AG04450 (cell line): ENCODE data around the gene PIP5K1C. TPM values are rescaled to one million over a fixed set of nuclear protein-coding genes. Genes with fewer than 3 reads are reported as not detected.

Experiments
- CTCF ChIA-PET: fragments of 300-600, 350-600 bp; formaldehyde crosslinking; extraction: SDS; loops from one replicate; lab custom pipeline; 2022; ENCODE audit warnings: antibody characterized with exemption, inconsistent platforms; lab: Charles Lee
- POLR2A ChIA-PET: fragments of 350-600 bp; formaldehyde crosslinking; extraction: SDS; loops from one replicate; lab custom pipeline; 2021; ENCODE audit warnings: antibody characterized with exemption, inconsistent platforms; lab: Yijun Ruan, JAX
- DNase-seq: peaks from one replicate; pipeline ENCODE4 v3.0.0-alpha.2; 2011; ENCODE audit warnings: low read depth, low spot score
- H3K27ac ChIP-seq: one replicate; pipeline ENCODE4 v1.5.1; 2012; ENCODE audit warnings: low read depth, low read length, control low read depth
- H3K27me3 ChIP-seq: one replicate; pipeline ENCODE4 v1.6.0; 2012; ENCODE audit warnings: low read length; ENCODE audit not compliant: control insufficient read depth, insufficient read depth
- H3K4me3 ChIP-seq: 2 replicates; pipeline ENCODE4 v1.5.1; 2011; ENCODE audit warnings: mild to moderate bottlenecking, low read depth, low read length, control low read depth
- H3K9me3 ChIP-seq: 2 replicates; pipeline ENCODE4 v1.5.1; 2012; ENCODE audit warnings: low read length; ENCODE audit not compliant: control insufficient read depth, insufficient read depth
- polyA plus RNA-seq: library from polyadenylated mRNA; depleted of rRNA; stranded (reverse); fragments of >200 nt; gene quantifications from 2 replicates; pipeline ENCODE4 v1.2.3, GENCODE V29; 2011
- TF ChIP-seq, protein P1 (sequence below): IDR thresholded peaks from 2 replicates; pipeline ENCODE4 v1.5.1; 2011; ENCODE audit warnings: low read depth, low read length, control low read depth, inconsistent platforms

Gene PIP5K1C
- polyA plus RNA-seq, 1 experiment = 10.3 TPM

DNA sequence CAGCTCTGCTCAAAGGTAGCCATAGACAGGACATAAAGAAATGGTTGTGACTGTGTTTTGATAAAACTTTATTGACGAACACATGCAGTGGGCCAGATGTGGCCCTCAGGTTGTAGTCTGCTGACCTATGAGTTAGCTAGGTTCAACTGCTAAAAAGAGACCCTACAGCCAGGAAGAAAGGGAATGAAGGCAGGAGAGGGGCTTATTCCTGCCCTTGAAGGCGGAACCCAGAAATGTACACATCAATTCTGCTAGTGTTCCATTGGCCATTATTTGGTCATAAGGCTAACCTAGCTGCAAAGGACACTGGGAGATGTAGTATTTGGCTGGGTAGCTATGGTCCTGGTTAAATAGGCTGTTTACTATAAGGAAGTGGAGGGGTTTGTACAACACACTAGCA lies 43.2 kb upstream of the PIP5K1C start:
- Histone ChIP-seq H3K4me3 (no peak overlapping the region), H3K27ac (no peak overlapping the region), H3K27me3 (peaks cover 5% of the 10 kb centered on the region), H3K9me3 (no peaks in the 10 kb centered on the region; the same call in 1 of the 2 replicates)
- ChIA-PET POLR2A (no interaction called here), CTCF (no interaction called here)
- DNase-seq = no peak
- TF ChIP-seq, protein P1, sequence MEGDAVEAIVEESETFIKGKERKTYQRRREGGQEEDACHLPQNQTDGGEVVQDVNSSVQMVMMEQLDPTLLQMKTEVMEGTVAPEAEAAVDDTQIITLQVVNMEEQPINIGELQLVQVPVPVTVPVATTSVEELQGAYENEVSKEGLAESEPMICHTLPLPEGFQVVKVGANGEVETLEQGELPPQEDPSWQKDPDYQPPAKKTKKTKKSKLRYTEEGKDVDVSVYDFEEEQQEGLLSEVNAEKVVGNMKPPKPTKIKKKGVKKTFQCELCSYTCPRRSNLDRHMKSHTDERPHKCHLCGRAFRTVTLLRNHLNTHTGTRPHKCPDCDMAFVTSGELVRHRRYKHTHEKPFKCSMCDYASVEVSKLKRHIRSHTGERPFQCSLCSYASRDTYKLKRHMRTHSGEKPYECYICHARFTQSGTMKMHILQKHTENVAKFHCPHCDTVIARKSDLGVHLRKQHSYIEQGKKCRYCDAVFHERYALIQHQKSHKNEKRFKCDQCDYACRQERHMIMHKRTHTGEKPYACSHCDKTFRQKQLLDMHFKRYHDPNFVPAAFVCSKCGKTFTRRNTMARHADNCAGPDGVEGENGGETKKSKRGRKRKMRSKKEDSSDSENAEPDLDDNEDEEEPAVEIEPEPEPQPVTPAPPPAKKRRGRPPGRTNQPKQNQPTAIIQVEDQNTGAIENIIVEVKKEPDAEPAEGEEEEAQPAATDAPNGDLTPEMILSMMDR = no peak

DNA sequence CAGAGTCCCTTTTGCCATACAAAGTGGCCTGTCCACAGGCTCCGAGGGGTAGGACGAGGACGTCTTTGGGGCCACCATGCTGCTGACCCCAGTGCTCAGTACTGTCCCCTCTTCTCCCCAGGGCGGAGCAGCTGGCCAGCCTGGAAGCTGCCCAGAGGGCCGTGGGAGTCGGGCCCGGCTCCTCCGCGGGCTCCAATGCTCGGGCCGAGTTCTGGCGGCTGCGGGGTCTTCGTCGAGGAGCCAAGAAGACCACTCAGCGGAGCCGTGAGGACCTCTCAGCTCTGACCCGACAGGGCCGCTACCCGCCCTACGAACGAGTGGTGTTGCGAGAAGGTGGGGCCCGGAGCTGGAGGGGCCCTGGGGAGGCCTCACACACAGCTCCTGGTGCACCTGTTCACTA lies 40.2 kb upstream of the PIP5K1C start:
- TF ChIP-seq, protein P1 = no peak
- no peak for DNase-seq
- Histone ChIP-seq H3K9me3 (no peaks in the 10 kb centered on the region; the same call in 1 of the 2 replicates), H3K27ac (no peak overlapping the region), H3K27me3 (peaks cover under 1% of the 10 kb centered on the region), H3K4me3 (no peak overlapping the region)
- POLR2A ChIA-PET = interaction anchor here (1.0 kb wide), 1 partner anchor 23 kb away, joined by 3 read pairs; no protein-coding TSS in a partner anchor
- CTCF ChIA-PET = interaction anchor here (1.1 kb wide), 1 partner anchor 24 kb away, joined by 3 read pairs; no protein-coding TSS in a partner anchor

DNA sequence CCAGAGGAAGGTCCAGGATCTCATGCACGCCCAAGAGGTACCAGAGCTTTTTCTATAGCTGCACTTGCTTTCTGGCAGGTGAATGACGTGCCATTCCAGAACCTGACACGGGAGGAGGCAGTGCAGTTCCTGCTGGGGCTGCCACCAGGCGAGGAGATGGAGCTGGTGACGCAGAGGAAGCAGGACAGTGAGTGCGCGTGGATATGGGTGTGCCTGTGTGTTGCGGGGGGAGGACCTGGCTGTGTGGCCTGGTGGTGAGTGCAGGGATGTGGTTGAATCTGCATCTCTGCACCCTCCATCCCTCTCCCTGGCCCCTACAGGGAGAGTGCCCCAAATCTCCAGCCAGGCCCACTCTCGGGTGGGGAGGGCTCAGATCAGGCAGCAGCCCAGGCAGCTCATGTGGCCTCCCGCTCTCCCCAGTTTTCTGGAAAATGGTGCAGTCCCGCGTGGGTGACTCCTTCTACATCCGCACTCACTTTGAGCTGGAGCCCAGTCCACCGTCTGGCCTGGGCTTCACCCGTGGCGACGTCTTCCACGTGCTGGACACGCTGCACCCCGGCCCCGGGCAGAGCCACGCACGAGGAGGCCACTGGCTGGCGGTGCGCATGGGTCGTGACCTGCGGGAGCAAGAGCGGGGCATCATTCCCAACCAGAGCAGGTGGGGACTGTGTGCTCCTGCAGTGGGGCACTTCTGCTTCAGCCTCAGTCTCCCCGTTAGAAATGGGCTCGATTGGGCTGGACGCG lies 38.4 kb upstream of the PIP5K1C start:
- no peak for DNase-seq
- Histone ChIP-seq H3K27ac (no peak overlapping the region), H3K27me3 (peaks cover 2% of the 10 kb centered on the region), H3K4me3 (no peak overlapping the region), H3K9me3 (no peaks in the 10 kb centered on the region; the same call in 1 of the 2 replicates)
- CTCF ChIA-PET = interaction anchor here (1.1 kb wide), 1 partner anchor 433 kb away, joined by 6 read pairs; no protein-coding TSS in a partner anchor
- POLR2A ChIA-PET = no interaction called here
- TF ChIP-seq, protein P1 = no peak

DNA sequence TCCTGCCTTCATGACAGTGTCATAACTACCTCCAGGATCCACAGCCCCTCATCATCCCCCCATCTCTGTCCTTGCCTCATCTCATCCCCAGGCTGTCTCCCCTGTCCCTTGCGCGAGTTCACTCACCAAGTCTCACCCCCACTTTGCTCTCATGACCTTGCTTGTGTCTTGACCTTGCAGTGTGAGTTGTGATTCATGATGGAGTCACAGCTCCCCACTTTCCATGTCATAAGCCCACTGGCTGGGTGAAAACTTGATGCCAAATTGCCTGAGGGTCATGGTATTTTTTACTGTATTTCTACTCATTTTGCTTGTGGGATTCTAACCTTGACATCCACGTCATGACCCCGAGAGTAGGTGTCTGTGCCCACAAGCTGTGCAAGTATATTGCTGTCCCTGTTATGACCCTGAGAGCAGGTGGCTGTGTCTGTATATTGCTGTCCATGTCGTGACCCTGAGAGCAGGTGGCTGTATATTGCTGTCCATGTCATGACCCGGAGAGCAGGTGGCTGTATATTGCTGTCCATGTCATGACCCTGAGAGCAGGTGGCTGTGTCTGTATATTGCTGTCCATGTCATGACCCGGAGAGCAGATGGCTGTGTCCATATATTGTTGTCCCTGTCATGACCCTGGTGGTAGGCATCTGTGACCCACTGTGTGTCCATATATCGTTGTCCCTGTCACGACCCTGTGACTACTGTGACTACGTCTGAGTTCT lies 37.4 kb upstream of the PIP5K1C start:
- CTCF ChIA-PET = no interaction called here

More for the DNA sequence above, 37.4 kb upstream of the PIP5K1C start:
- Histone ChIP-seq H3K27me3 (peaks cover 5% of the 10 kb centered on the region), H3K9me3 (no peaks in the 10 kb centered on the region; the same call in 1 of the 2 replicates), H3K4me3 (no peak overlapping the region), H3K27ac (no peak overlapping the region)
- TF ChIP-seq, protein P1 = no peak
- POLR2A ChIA-PET = no interaction called here
- DNase-seq = no peak
